GM10248 (cell line): ENCODE results near the gene TRAM2.

Experiments used
- CTCF ChIA-PET: fragments of 300-600 bp; sonication (Branson Sonifier 250); formaldehyde crosslinking; extraction: SDS; loops from one replicate; lab custom pipeline; 2021; ENCODE audit warnings: antibody characterized with exemption; lab: Yijun Ruan, JAX
- POLR2A ChIA-PET: fragments of 350-650 bp; sonication (Branson Sonifier 250); formaldehyde crosslinking; extraction: SDS; loops from one replicate; lab custom pipeline; 2020; ENCODE audit warnings: antibody characterized with exemption; lab: Yijun Ruan, JAX
- DNase-seq: peaks from one replicate; pipeline ENCODE4 v3.0.0; 2012; ENCODE audit errors: extremely low spot score
- CTCF ChIP-seq: IDR thresholded peaks from 2 replicates; pipeline ENCODE4 v1.5.1; 2012; ENCODE audit warnings: mild to moderate bottlenecking, low read depth; ENCODE audit errors: extremely low read depth, missing control alignments, control extremely low read depth

The TRAM2 gene

GRCh38 chr6:52603000-52603795, 26.3 kb upstream of the TRAM2 start:
- TF ChIP-seq CTCF, result no peak
- ChIA-PET CTCF (interaction anchor here (0.7 to 4.4 kb wide), 4 partner anchors 8 to 187 kb away, joined by 3 to 18 read pairs (median 8); no protein-coding TSS in a partner anchor), POLR2A (no interaction called here)
- DNase-seq, result no peak

GRCh38 chr6:52598824-52599190, 21.9 kb upstream of the TRAM2 start:
- TF ChIP-seq CTCF, result no peak
- DNase-seq, result no peak
- ChIA-PET CTCF (interaction anchor here (0.7 to 6.5 kb wide), 12 partner anchors 8 to 183 kb away, joined by 3 to 66 read pairs (median 4); partner anchors contain the start of gene TRAM2), POLR2A (no interaction called here)

- TF ChIP-seq CTCF, result peak; percentile 39
- CTCF ChIA-PET, result interaction anchor here (0.7 to 6.5 kb wide), 21 partner anchors 8 to 196 kb away, joined by 3 to 66 read pairs (median 3); partner anchors contain the start of gene TRAM2
- no peak for DNase-seq
- POLR2A ChIA-PET, result no interaction called here
Observed at GRCh38 chr6:52598123-52598823, 21.4 kb upstream of the TRAM2 start.

GRCh38 chr6:52597738-52598122, 20.9 kb upstream of the TRAM2 start:
- ChIA-PET POLR2A (no interaction called here), CTCF (interaction anchor here (0.7 to 6.5 kb wide), 17 partner anchors 9 to 196 kb away, joined by 3 to 66 read pairs (median 3); partner anchors contain the start of gene TRAM2)
- DNase-seq, result no peak
- TF ChIP-seq CTCF, result no peak

- CTCF ChIA-PET, result interaction anchor here (1.1 to 6.5 kb wide), 12 partner anchors 8 to 181 kb away, joined by 3 to 66 read pairs (median 10); partner anchors contain the start of genes EFHC1 and TRAM2
- POLR2A ChIA-PET, result no interaction called here
- no peak for TF ChIP-seq CTCF
- no peak for DNase-seq
Observed at GRCh38 chr6:52596371-52597028, 19.6 kb upstream of the TRAM2 start.

GRCh38 chr6:52595796-52596130, 18.9 kb upstream of the TRAM2 start:
- no peak for TF ChIP-seq CTCF
- no peak for DNase-seq
- POLR2A ChIA-PET, result no interaction called here
- CTCF ChIA-PET, result interaction anchor here (1.1 to 6.5 kb wide), 10 partner anchors 9 to 180 kb away, joined by 4 to 66 read pairs (median 8); partner anchors contain the start of gene EFHC1
